Left colon (tissue), 2 donors: ENCODE results near the gene HEXIM1. TPM values are rescaled to one million over a fixed set of nuclear protein-coding genes. Genes with fewer than 3 reads are reported as not detected.

Experiments
- ATAC-seq: fragments of 200-7000 bp; cut with Tn5 transposase; one replicate; pipeline ENCODE4 v1.9.1; 2020; ENCODE audit warnings: mild to moderate bottlenecking, moderate library complexity
- DNase-seq, 2 donors: peaks; one replicate each; pipeline ENCODE4 v3.0.0-alpha.2; 2020
- intact Hi-C, 2 donors: fragments of 100-400 bp; cut with DNase I in 1 of 2; cut with micrococcal nuclease in 1 of 2; formaldehyde crosslinking; loops; one replicate each; pipeline versions ENCODE4 v1.11.2 to v1.14.0; 2022; cut with DNase I, micrococcal nuclease
- total RNA-seq, 2 donors: library from RNA; stranded (reverse); fragmentation: NEBNext Ultra II Directional; extraction: Animal tissue kit (Norgen Biotek cat#: 25700); gene quantifications; one replicate each; pipeline ENCODE4 v1.2.1, GENCODE V29; 2021
- donor health status: DM: no; HTN: no; CAD: no.
- donor health status: DM: yes; HTN: yes; CAD: no.

Gene HEXIM1
- total RNA-seq, 2 donors from 2014 or later: 36.1 to 46.7 TPM

GRCh38 chr17:45137561-45138305, 10.5 kb upstream of the HEXIM1 start:
- DNase-seq (peak; percentile 67 to 71), ATAC-seq (peak; percentile 47)
- intact Hi-C loops: loop anchor here (5.0 to 10.0 kb wide), 2 partner anchors 57 to 60 kb away; no protein-coding TSS in a partner anchor

DNA sequence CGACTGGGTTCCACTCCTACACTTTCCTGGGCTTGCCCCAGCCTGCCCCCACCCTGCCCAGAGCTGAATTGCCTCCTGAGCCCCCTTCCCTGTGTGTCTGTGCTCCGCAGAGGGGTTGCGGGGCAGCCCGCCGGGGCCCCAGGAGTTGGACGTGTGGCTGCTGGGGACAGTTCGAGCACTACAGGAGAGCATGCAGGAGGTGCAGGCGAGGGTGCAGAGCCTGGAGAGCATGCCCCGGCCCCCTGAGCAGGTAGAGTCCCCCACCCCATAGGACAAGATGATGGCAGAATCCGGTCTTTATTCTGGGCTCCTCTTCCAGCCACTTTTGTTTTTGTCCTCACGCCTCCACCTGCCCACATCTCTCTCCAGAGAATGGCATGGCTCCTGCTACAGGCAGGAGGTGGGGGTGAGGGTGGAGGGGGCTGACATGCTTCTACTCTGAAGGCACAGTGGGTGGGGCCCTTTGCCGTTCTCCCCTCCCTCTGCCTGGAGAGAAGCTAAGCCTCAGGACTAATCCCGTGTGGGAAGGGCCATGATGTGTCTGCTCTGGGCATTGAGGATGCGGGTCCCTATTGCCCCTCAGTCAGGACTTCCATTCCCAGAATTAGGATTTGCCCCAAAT, 9.3 kb upstream of the HEXIM1 start:
- DNase-seq (no peak), ATAC-seq (no peak)
- intact Hi-C loops: loop anchor here (5.0 to 10.0 kb wide), 2 partner anchors 56 to 58 kb away; no protein-coding TSS in a partner anchor

- intact Hi-C loops: loop anchor here (5.0 to 10.0 kb wide), 2 partner anchors 55 to 58 kb away; no protein-coding TSS in a partner anchor
Observed at GRCh38 chr17:45139533-45139920, 8.7 kb upstream of the HEXIM1 start.

GRCh38 chr17:45143094-45143670, 5.1 kb upstream of the HEXIM1 start:
- no peak for DNase-seq
- intact Hi-C loops: no loop called here
- ATAC-seq: no peak

More at GRCh38 chr17:45139533-45139920, 8.7 kb upstream of the HEXIM1 start:
- ATAC-seq (no peak), DNase-seq (no peak)

DNA sequence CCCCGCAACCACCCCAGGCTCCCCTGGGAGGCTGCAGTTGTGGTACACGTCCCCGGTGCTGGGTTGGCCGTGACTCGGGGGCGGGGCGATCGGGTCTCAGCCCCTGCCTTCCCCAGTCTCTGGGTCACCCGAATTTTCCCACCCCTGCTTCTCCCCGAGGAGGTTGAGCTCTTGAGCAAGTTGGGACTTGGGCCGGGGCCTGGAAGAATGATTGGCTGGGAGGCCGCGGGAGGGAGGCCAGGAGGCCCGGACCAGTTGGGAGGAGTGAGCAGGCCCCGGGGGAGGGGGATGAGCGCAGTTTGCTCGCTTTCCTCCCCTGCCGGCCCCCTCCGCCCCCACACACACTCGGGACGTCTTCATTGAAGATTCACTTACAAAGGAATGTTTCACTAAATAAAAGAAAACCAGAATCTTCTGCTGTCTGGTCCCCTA, 4.5 kb upstream of the HEXIM1 start:
- ATAC-seq: no peak
- intact Hi-C loops: no loop called here

GRCh38 chr17:45144199-45145034, 3.9 kb upstream of the HEXIM1 start:
- DNase-seq: peak; percentile 50 to 76
- no peak for ATAC-seq
- intact Hi-C loops: no loop called here

More for the DNA sequence above, 4.5 kb upstream of the HEXIM1 start:
- peak; percentile 73 to 86 for DNase-seq

DNA sequence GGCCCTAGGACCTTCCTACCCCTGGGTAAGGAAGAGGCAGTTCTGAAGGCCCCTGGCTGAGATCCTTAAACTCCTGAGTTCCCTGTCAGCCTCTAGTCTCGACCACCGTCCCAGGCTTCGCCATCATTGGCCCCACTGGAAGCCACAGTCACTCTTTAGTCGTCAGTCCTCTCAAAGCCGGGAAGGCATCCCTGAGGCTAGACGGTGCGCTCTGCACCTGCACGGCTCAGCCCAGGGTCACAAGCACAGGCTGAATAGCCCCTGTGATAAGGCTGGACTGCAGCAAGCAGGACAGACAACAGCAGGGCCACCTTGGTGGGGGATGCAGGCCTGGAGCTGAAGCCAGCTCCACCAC, 3.3 kb upstream of the HEXIM1 start:
- intact Hi-C loops: no loop called here

GRCh38 chr17:45146166-45146565, 2.1 kb upstream of the HEXIM1 start:
- DNase-seq: peak in 1 of 2 donors; percentile 32
- no peak for ATAC-seq
- intact Hi-C loops: no loop called here

More for the DNA sequence above, 3.3 kb upstream of the HEXIM1 start:
- ATAC-seq (no peak), DNase-seq (no peak)

DNA sequence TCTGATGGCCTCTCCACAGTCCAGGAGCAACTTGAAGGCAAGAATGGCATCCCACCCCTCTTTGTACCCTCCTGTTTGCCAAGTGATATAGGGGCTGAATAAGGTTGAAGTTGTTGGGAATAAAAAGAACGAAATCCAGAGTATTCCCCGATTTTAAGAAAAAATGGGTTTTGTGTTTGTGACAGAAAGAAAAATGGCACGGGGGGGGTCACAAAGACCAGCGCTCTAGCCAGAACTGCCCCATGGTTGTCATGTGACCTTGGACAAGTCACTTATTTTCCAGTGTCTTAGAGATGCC, 1.7 kb upstream of the HEXIM1 start:
- DNase-seq (no peak), ATAC-seq (no peak)
- intact Hi-C loops: no loop called here

DNA sequence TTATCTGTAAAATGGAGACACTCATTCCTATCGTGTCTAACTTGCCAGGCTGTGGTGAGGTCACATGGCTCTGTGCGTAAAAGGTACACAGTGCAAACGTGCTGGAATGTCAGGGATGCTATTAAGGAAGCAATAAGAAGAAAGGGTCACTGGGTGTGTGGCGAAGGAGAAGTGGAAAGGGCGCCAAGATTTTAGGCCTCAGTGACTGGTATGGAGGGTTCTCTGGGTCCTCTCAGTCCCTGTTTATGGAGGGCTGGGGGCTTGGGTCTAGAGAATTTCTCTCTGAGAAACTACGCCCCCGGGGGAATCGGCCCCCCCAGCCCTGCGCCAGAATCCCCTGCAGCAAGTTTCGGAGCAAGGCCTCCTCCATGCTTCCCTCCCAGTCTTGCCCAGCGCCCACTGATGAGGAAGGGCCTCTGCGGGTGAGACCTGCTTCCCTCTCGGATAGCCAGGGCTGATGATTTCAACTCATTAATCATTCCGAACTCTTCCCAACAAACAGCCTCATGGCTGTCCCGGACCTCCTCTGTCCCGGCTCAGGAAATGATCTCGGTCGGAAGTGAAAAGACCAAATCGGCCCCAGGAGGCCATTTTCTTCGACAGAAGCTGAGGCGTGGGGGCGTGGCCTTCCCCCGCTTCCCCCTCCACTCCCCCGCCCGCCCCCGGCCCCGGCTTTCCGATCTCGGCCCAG, 1.2 kb upstream of the HEXIM1 start:
- ATAC-seq (peak; percentile 47), DNase-seq (peak; percentile 65 to 86)
- intact Hi-C loops: no loop called here

- intact Hi-C loops: no loop called here
- peak; percentile 47 for ATAC-seq
- peak; percentile 83 to 84 for DNase-seq
Observed at GRCh38 chr17:45147581-45148182, 593 bp upstream of the HEXIM1 start.

GRCh38 chr17:45149037-45149668, 878 bp downstream of the HEXIM1 start:
- intact Hi-C loops: no loop called here
- peak; percentile 90 for DNase-seq
- peak; percentile 54 for ATAC-seq

DNA sequence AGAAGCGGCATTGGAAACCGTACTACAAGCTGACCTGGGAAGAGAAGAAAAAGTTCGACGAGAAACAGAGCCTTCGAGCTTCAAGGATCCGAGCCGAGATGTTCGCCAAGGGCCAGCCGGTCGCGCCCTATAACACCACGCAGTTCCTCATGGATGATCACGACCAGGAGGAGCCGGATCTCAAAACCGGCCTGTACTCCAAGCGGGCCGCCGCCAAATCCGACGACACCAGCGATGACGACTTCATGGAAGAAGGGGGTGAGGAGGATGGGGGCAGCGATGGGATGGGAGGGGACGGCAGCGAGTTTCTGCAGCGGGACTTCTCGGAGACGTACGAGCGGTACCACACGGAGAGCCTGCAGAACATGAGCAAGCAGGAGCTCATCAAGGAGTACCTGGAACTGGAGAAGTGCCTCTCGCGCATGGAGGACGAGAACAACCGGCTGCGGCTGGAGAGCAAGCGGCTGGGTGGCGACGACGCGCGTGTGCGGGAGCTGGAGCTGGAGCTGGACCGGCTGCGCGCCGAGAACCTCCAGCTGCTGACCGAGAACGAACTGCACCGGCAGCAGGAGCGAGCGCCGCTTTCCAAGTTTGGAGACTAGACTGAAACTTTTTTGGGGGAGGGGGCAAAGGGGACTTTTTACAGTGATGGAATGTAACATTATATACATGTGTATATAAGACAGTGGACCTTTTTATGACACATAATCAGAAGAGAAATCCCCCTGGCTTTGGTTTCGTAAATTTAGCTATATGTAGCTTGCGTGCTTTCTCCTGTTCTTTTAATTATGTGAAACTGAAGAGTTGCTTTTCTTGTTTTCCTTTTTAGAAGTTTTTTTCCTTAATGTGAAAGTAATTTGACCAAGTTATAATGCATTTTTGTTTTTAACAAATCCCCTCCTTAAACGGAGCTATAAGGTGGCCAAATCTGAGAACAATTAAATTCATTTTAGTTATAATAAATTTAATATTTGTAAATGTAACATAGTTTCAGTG, 1.7 kb downstream of the HEXIM1 start:
- ATAC-seq (peak; percentile 28), DNase-seq (peak; percentile 67 to 79)
- intact Hi-C loops: no loop called here

DNA sequence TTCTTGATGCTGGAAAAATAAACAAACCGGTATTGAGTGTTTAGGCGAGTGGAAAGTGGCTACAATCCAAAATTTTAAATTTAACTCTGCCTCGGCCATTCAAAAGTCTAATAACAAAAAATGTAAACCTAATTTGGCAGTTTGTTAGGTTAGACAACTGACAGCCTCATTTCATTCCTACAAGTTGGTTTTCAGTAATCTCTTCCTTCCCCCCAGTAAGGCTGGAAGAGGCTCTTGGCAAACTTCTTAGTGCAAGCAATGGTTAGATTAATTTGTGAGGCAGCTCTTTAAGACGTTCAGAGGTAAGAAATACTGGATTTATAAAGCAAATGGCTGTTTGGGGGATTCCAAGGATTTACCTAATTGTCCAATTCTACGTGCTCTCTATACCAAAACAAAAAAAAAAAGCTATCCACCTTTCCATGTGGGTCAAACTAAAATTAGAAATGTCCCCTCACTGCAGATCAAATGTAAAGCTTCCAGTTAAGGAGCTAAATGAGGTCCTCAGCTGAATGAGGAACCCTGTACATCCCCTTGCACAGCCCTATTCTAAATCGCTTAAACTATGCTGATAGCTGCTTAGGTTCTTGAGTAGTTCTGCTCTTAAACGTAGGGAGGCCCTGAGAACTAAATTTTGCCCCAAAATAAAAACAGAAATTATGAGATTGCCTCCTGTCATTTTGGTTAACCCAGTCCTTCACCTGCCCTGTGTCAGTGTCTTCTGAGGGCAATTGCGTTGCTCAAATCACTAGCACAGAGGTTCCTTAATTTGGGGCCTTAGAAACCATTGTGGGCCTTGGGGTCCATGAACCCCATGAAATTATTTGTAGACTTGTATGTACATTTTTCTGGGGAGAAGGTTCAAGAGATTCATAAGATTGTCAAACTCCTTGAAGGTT, 2.9 kb downstream of the HEXIM1 start:
- ATAC-seq (no peak), DNase-seq (no peak)
- intact Hi-C loops: no loop called here

- ATAC-seq (no peak), DNase-seq (no peak)
- intact Hi-C loops: no loop called here
Observed at GRCh38 chr17:45155029-45155428, 6.8 kb downstream of the HEXIM1 start.

GRCh38 chr17:45155483-45155882, 7.2 kb downstream of the HEXIM1 start:
- ATAC-seq (no peak), DNase-seq (no peak)
- intact Hi-C loops: no loop called here
